NCI-H128 (cell line): ENCODE data around the gene CALCB.
"Not testable (repeated sequence)": the region's sequence is repeated elsewhere in the genome, so short reads cannot be mapped to it uniquely, and the experiment has no call there.

ENCODE experiments used
- DNase-seq: peaks from one replicate; lab custom pipeline; 2025; ENCODE audit not compliant: unreplicated experiment; lab: John Stamatoyannopoulos, UW

Gene CALCB

GRCh38 chr11:15073361-15074205 is at the start of gene CALCB:
Gene CALCB, plus strand, starts transcription at chr11:15073593. Its CDS starts 1,126 bp downstream, at chr11:15074719.
- DNase-seq, result peak; percentile 14

GRCh38 chr11:15027011-15027410 is 46.4 kb upstream of the CALCB start:
- no peak for DNase-seq

GRCh38 chr11:15027956-15028355 is 45.4 kb upstream of the CALCB start:
- DNase-seq, result no peak

- no peak for DNase-seq
Observed at GRCh38 chr11:15028379-15028778, 45.0 kb upstream of the CALCB start.

- DNase-seq, result not testable (repeated sequence)
Observed at GRCh38 chr11:15031945-15032344, 41.4 kb upstream of the CALCB start.

GRCh38 chr11:15034687-15035267 is 38.6 kb upstream of the CALCB start:
- DNase-seq, result no peak

- no peak for DNase-seq
Observed at GRCh38 chr11:15035283-15035682, 38.1 kb upstream of the CALCB start.

GRCh38 chr11:15038963-15039362 is 34.4 kb upstream of the CALCB start:
- DNase-seq, result no peak

- no peak for DNase-seq
Observed at GRCh38 chr11:15045209-15045608, 28.2 kb upstream of the CALCB start.

- no peak for DNase-seq
Observed at GRCh38 chr11:15045891-15046290, 27.5 kb upstream of the CALCB start.

GRCh38 chr11:15046673-15047072 is 26.7 kb upstream of the CALCB start:
- DNase-seq, result not testable (repeated sequence)

- no peak for DNase-seq
Observed at GRCh38 chr11:15048616-15049015, 24.8 kb upstream of the CALCB start.

GRCh38 chr11:15053191-15053685 is 20.2 kb upstream of the CALCB start:
- no peak for DNase-seq

GRCh38 chr11:15055620-15056356 is 17.6 kb upstream of the CALCB start:
- no peak for DNase-seq

GRCh38 chr11:15057329-15057728 is 16.1 kb upstream of the CALCB start:
- DNase-seq, result no peak

- no peak for DNase-seq
Observed at GRCh38 chr11:15059132-15059915, 14.1 kb upstream of the CALCB start.

- no peak for DNase-seq
Observed at GRCh38 chr11:15062599-15062998, 10.8 kb upstream of the CALCB start.

- not testable (repeated sequence) for DNase-seq
Observed at GRCh38 chr11:15069751-15070150, 3.6 kb upstream of the CALCB start.

GRCh38 chr11:15071556-15072255 is 1.7 kb upstream of the CALCB start:
- DNase-seq, result no peak

GRCh38 chr11:15072551-15073143 is 746 bp upstream of the CALCB start:
- DNase-seq, result no peak
